Adrenal gland (tissue), 12 donors: ENCODE results near the gene TMEM207. TPM values are rescaled to one million over a fixed set of nuclear protein-coding genes. Genes with fewer than 3 reads are reported as not detected.
A peak's percentile ranks its signal among the peaks of the same experiment; 100 is the strongest.

ENCODE experiments used
- DNase-seq, 7 donors: peaks; one replicate each; pipeline ENCODE4 v3.0.0-alpha.2; 2019 to 2020
- H3K27ac ChIP-seq, 5 donors: fragments of 200-600 bp; sonication (generic) in 4 of 5; 1 replicate in 3 of 5; 2 replicates in 2 of 5; pipeline versions ENCODE4 v1.5.1 to v1.8.0; 2016 to 2020; ENCODE audit warnings: mild to moderate bottlenecking in 1 of 5
- H3K27me3 ChIP-seq: fragments of 200-600 bp; 2 replicates; pipeline ENCODE4 v1.8.0; 2021
- H3K36me3 ChIP-seq, 2 donors: fragments of 200-600 bp; replicated peaks in 1 of 2; 1 replicate in 1 of 2; 2 replicates in 1 of 2; pipeline versions ENCODE4 v1.5.1 to v1.8.0; 2018 to 2022
- H3K4me1 ChIP-seq, 2 donors: fragments of 200-600 bp; replicated peaks in 1 of 2; 1 replicate in 1 of 2; 2 replicates in 1 of 2; pipeline versions ENCODE4 v1.5.1 to v1.8.0; 2018 to 2021
- H3K4me3 ChIP-seq, 4 donors: fragments of 200-600 bp; sonication (generic) in 3 of 4; one replicate each; pipeline ENCODE4 v1.5.1; 2016 to 2018
- H3K9me3 ChIP-seq, 3 donors: fragments of 200-600 bp; sonication (generic) in 1 of 3; replicated peaks in 1 of 3; 1 replicate in 2 of 3; 2 replicates in 1 of 3; pipeline versions ENCODE4 v1.5.1 to v1.8.0; 2016 to 2021
- POLR2A ChIP-seq, 2 donors: fragments of 450-650 bp; IDR thresholded peaks; one replicate each; pipeline ENCODE4 v1.6.1; 2017; ENCODE audit warnings: antibody characterized with exemption in 2 of 2, mild to moderate bottlenecking in 2 of 2, moderate library complexity in 1 of 2
- WGBS, 4 donors: extraction: QIAGEN DNeasy Blood & Tissue Kit in 2 of 4; methylation state at CpG; one replicate each; pipeline versions ENCODE4 v1.1.5 to v1.1.7; 2013 to 2017; 5-methylcytosine and 5-hydroxymethylcytosine counted together
- intact Hi-C, 2 donors: fragments of 100-400 bp; cut with DNase I; formaldehyde crosslinking; loops; one replicate each; pipeline versions ENCODE4 v1.14.1 to v1.15.0; 2022 to 2023
- polyA plus RNA-seq, 3 donors: library from polyadenylated mRNA; stranded (reverse); fragments of 200-250 nt in 2 of 3; fragments of 350-450 nt in 1 of 3; fragmentation: Illumina TruSeq in 1 of 3; extraction: RNeasy Lipid Tissue Mini Kit (QIAGEN cat#74804) in 1 of 3; gene quantifications; one replicate each; pipeline ENCODE4 v1.2.3, GENCODE V29; 2013 to 2014
- total RNA-seq, 9 donors: library from RNA; depleted of rRNA in 4 of 9; stranded (reverse); fragments of >200 nt in 4 of 9; fragments of 120-200 nt in 1 of 9; fragmentation: NEBNext Ultra II Directional in 1 of 9; extraction: Animal tissue kit (Norgen Biotek cat#: 25700) in 1 of 9; gene quantifications; one replicate each; pipeline versions ENCODE4 v1.1.0 to v1.2.4, GENCODE V29; 2013 to 2023
- TF ChIP-seq, protein P1 (sequence below), 6 experiments: fragments of 450-650 bp in 4 of 6; fragments of 200-600 bp in 2 of 6; sonication (generic) in 1 of 6; IDR thresholded peaks; 1 replicate in 5 of 6; 2 replicates in 1 of 6; pipeline versions ENCODE4 v1.5.1 to v1.8.0; 2016 to 2021; ENCODE audit warnings: antibody characterized with exemption in 6 of 6, mild to moderate bottlenecking in 2 of 6, moderate library complexity in 1 of 6
- donor health status: healthy with polysubstance abuse.
- donor health status: Bipolar disorder and iron deficiency.
- donor health status: DM: yes; HTN: yes; CAD: no.
- donor health status: DM: no; HTN: no; CAD: no.
- donor health status: DM: no; HTN: no; CAD: no.
- donor health status: DM: yes; HTN: yes; CAD: no.

The TMEM207 gene
- total and polyA plus RNA-seq, 12 donors, result not detected

DNA sequence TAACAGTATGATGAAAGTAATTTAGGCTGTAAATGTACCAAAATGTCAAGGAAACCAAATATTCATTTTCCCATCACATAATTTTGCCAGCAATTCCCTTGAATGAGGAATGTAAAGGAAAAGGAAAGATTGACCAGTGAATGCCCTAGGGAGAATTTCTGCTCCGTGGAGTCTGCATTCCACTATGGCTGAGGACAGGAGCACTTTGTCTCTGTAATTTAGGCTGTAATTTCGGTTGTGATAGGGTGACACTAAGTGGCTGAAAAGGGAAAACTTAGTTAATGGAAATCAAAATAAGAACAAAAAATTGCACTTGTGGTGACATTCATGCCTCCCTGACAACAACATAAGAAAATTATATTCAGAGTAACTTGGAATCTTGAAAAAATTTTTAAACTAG, 8.3 kb upstream of the TMEM207 start:
- WGBS, 4 donors, result 19 to 39% (median 31%) methylated on average over 2 of the region's 2 CpGs
- Histone ChIP-seq H3K4me3 (no peak overlapping the region), H3K4me1 (no peaks in the 10 kb centered on the region), H3K36me3 (no peaks in the 10 kb centered on the region), H3K27me3 (no peaks in the 10 kb centered on the region), H3K9me3 (no peaks in the 10 kb centered on the region), H3K27ac (no peak overlapping the region)
- TF ChIP-seq POLR2A (IDR thresholded peaks at IDR 0.05), result no peak
- TF ChIP-seq, protein P1, sequence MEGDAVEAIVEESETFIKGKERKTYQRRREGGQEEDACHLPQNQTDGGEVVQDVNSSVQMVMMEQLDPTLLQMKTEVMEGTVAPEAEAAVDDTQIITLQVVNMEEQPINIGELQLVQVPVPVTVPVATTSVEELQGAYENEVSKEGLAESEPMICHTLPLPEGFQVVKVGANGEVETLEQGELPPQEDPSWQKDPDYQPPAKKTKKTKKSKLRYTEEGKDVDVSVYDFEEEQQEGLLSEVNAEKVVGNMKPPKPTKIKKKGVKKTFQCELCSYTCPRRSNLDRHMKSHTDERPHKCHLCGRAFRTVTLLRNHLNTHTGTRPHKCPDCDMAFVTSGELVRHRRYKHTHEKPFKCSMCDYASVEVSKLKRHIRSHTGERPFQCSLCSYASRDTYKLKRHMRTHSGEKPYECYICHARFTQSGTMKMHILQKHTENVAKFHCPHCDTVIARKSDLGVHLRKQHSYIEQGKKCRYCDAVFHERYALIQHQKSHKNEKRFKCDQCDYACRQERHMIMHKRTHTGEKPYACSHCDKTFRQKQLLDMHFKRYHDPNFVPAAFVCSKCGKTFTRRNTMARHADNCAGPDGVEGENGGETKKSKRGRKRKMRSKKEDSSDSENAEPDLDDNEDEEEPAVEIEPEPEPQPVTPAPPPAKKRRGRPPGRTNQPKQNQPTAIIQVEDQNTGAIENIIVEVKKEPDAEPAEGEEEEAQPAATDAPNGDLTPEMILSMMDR (IDR thresholded peaks at IDR 0.05), result peak in 2 of 6 experiments; percentile 14 to 20
- no peak for DNase-seq
- intact Hi-C loops, result no loop called here

GRCh38 chr3:190456770-190457169, 7.1 kb upstream of the TMEM207 start:
- intact Hi-C loops, result no loop called here
- DNase-seq, result no peak
- WGBS, 4 donors, result 83 to 96% (median 94%) methylated on average over 1 of the region's 1 CpG
- H3K27ac ChIP-seq, result no peak overlapping the region
- no peaks in the 10 kb centered on the region for H3K36me3 ChIP-seq
- H3K4me3 ChIP-seq, result no peak overlapping the region
- H3K4me1 ChIP-seq, result no peaks in the 10 kb centered on the region
- H3K27me3 ChIP-seq, result no peaks in the 10 kb centered on the region
- no peaks in the 10 kb centered on the region for H3K9me3 ChIP-seq
- TF ChIP-seq POLR2A (IDR thresholded peaks at IDR 0.05), result no peak
- TF ChIP-seq, protein P1 (IDR thresholded peaks at IDR 0.05), result no peak

GRCh38 chr3:190455828-190456227, 6.1 kb upstream of the TMEM207 start:
- no peak for DNase-seq
- no peak for TF ChIP-seq POLR2A (IDR thresholded peaks at IDR 0.05)
- TF ChIP-seq, protein P1 (IDR thresholded peaks at IDR 0.05), result no peak
- Histone ChIP-seq H3K27me3 (no peaks in the 10 kb centered on the region), H3K9me3 (no peaks in the 10 kb centered on the region), H3K36me3 (no peaks in the 10 kb centered on the region), H3K27ac (no peak overlapping the region), H3K4me1 (no peaks in the 10 kb centered on the region), H3K4me3 (no peak overlapping the region)
- intact Hi-C loops, result no loop called here
- WGBS, 4 donors, result 89 to 95% (median 90%) methylated on average over 2 of the region's 2 CpGs

DNA sequence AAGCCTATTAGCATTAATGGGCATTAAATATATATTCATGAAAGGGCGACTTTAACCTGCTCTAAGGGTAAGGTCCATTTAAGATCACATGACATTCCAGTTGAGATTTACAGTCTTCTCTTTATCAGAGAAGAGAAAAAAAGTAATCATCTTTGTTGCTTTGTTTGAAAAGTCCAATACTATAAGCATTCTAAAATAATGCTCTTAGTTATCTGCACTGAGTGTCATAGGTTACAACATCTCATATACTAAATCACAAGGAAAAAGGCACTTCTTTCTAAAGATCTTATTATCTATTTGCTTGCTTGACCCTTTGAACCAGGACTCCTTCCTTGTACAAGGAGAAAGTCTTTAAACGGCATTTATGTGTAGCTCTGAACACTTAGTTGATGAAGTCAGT, 1.4 kb downstream of the TMEM207 start:
- intact Hi-C loops, result no loop called here
- no peak for DNase-seq
- 71 to 83% (median 77%) methylated on average over 2 of the region's 2 CpGs for WGBS, 4 donors
- no peaks in the 10 kb centered on the region for H3K9me3 ChIP-seq
- H3K36me3 ChIP-seq, result no peaks in the 10 kb centered on the region
- H3K27ac ChIP-seq, result no peak overlapping the region
- peaks cover 0 to 21% of the 10 kb centered on the region in 2 donors for H3K4me1 ChIP-seq
- H3K27me3 ChIP-seq, result no peaks in the 10 kb centered on the region
- H3K4me3 ChIP-seq, result no peak overlapping the region
- TF ChIP-seq, protein P1 (IDR thresholded peaks at IDR 0.05), result no peak
- no peak for TF ChIP-seq POLR2A (IDR thresholded peaks at IDR 0.05)
